ENCODE data around the gene SNX24. TPM values are rescaled to one million over a fixed set of nuclear protein-coding genes. Genes with fewer than 3 reads are reported as not detected.

The SNX24 gene
- total and polyA plus RNA-seq, 2 of the 4 experiments (the other 2 are of a cell fraction) = 13.8 to 15.0 TPM

DNA sequence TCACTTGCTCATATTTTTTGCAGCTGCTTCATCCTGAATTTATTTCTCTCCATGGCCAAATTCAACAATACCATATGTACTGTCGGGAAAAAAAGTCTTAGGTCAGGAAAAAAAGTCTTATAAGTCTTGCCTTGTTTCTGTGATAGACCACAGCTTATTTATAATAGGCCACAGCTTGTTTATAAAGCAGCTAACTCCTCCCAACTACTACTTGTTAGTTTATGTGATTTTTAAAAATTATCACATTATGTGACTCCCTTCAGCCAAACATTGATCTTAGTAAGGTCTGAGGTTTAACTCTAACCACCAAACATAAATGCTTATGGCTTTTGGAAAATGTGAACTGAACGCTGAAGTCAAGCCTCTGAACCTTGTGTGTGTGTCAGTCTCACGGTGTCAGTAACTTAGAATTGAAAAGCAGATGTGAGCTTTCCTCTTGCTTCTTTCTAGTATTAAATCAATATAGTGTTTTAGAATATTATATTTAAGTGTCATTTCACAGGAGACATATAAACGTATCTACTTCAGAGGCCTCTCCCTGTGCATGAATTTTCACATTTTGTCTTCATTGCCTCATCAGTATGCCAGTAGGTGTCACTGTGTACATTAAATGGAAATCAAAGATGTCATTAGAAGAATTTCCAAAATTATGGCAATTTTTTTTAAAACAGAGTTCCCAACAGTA, 51.3 kb downstream of the SNX24 start:
- Histone ChIP-seq H3K4me2 (ENCODE audit: low read depth, low read length) (no peak overlapping the region), H3K36me3 (ENCODE audit: control insufficient read depth, insufficient read depth, low read length) (no peaks in the 10 kb centered on the region), H3K4me3 (ENCODE audit: insufficient read depth, low read depth, low read length) (no peak overlapping the region), H2BK15ac (ENCODE audit: low read depth, low read length) (no peak overlapping the region), H3K23ac (ENCODE audit: low read depth, low read length) (no peak overlapping the region), H3K18ac (ENCODE audit: low read depth, low read length) (no peak overlapping the region), H2BK120ac (ENCODE audit: low read depth, low read length) (no peak overlapping the region), H3K9me3 (ENCODE audit: control insufficient read depth, insufficient read depth, low read length) (no peaks in the 10 kb centered on the region), H3K27ac (ENCODE audit: insufficient read depth, low read length) (no peak overlapping the region), H4K20me1 (ENCODE audit: insufficient read depth, low read length) (peaks cover 23% of the 10 kb centered on the region; the same call in 1 of the 2 replicates), H3K4ac (ENCODE audit: low read depth, low read length) (no peak overlapping the region), H2AK5ac (ENCODE audit: low read depth, low read length) (no peak overlapping the region), H3K4me1 (ENCODE audit: control insufficient read depth, insufficient read depth, low read length) (peaks cover 3% of the 10 kb centered on the region; the same call in 1 of the 2 replicates), H4K8ac (ENCODE audit: low read depth in 2 of 2, low read length in 2 of 2) (no peak overlapping the region), H3K14ac (replicated peaks; ENCODE audit: low read depth, low read length) (no peak overlapping the region), H3K79me1 (ENCODE audit: low read depth in 1 of 2, low read length in 2 of 2) (peaks cover 1 to 7% of the 10 kb centered on the region in 2 experiments; a peak in 2 of 4 replicates), H3K56ac (ENCODE audit: extremely low read depth, insufficient read depth, low read length) (no peak overlapping the region), H2BK5ac (ENCODE audit: low read depth, low read length, poor library complexity, severe bottlenecking) (no peak overlapping the region), H2BK20ac (ENCODE audit: low read depth, low read length) (no peak overlapping the region), H3K27me3 (ENCODE audit: control insufficient read depth, insufficient read depth, low read length) (no peaks in the 10 kb centered on the region; the same call in 1 of the 2 replicates), H4K5ac (ENCODE audit: low read depth, low read length) (no peak overlapping the region), H2AK9ac (replicated peaks; ENCODE audit: low read depth, low read length, poor library complexity) (no peak overlapping the region), H4K91ac (ENCODE audit: insufficient read depth, low read depth, low read length) (no peak overlapping the region), H3K9ac (ENCODE audit: low read depth, low read length) (no peak overlapping the region), H2AFZ (replicated peaks; ENCODE audit: low read length, poor library complexity) (no peak overlapping the region), H3K9me1 (ENCODE audit: insufficient read depth, low read length) (no peaks in the 10 kb centered on the region)
- ChIA-PET POLR2A (ENCODE audit: unreplicated experiment) (no interaction called here), CTCF (interaction anchor here (0.6 to 0.8 kb wide), 2 partner anchors 16 to 525 kb away, joined by 3 read pairs; no protein-coding TSS in a partner anchor)
- TF ChIP-seq POLR2A (IDR thresholded peaks at IDR 0.05; ENCODE audit: low read depth, low read length) (no peak), CEBPB (IDR thresholded peaks at IDR 0.05; ENCODE audit: low read depth, low read length) (0 out of 2 replicates have a peak, but pooled peaks have one; percentile 3), RCOR1 (IDR thresholded peaks at IDR 0.05; ENCODE audit: insufficient replicate concordance, low read length) (no peak), RAD21 (IDR thresholded peaks at IDR 0.05; ENCODE audit: low read length) (peak; percentile 65), SMC3 (IDR thresholded peaks at IDR 0.05; ENCODE audit: low read depth, low read length) (peak; percentile 51)
- TF ChIP-seq, protein P1, sequence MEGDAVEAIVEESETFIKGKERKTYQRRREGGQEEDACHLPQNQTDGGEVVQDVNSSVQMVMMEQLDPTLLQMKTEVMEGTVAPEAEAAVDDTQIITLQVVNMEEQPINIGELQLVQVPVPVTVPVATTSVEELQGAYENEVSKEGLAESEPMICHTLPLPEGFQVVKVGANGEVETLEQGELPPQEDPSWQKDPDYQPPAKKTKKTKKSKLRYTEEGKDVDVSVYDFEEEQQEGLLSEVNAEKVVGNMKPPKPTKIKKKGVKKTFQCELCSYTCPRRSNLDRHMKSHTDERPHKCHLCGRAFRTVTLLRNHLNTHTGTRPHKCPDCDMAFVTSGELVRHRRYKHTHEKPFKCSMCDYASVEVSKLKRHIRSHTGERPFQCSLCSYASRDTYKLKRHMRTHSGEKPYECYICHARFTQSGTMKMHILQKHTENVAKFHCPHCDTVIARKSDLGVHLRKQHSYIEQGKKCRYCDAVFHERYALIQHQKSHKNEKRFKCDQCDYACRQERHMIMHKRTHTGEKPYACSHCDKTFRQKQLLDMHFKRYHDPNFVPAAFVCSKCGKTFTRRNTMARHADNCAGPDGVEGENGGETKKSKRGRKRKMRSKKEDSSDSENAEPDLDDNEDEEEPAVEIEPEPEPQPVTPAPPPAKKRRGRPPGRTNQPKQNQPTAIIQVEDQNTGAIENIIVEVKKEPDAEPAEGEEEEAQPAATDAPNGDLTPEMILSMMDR (conservative IDR thresholded peaks at IDR 0.05; ENCODE audit: low read depth, low read length) = peak; percentile 61
- ATAC-seq (ENCODE audit: low read depth) (peak; percentile 91), DNase-seq (peak; percentile 85)
- no CpG with 5 or more reads among the region's 4 CpGs for WGBS, 2 experiments (ENCODE audit: extremely low coverage in 2 of 2, insufficient read length in 1 of 2)
- dilution Hi-C loops (cut with HindIII; ENCODE audit: low sequenced_read_pairs, unreplicated experiment) (no loop called here), in situ Hi-C loops (cut with MboI; ENCODE audit: low sequenced_read_pairs) (loop anchor here (10.0 kb wide), 1 partner anchor 478 kb away; no protein-coding TSS in a partner anchor), intact Hi-C loops (cut with micrococcal nuclease) (loop anchor here (1.0 to 10.0 kb wide), 7 partner anchors 141 to 716 kb away; no protein-coding TSS in a partner anchor)
- BruUV-seq (replicated peaks) = no TSS peak
